Measurements from ENCODE around the gene ATRX.

DNA sequence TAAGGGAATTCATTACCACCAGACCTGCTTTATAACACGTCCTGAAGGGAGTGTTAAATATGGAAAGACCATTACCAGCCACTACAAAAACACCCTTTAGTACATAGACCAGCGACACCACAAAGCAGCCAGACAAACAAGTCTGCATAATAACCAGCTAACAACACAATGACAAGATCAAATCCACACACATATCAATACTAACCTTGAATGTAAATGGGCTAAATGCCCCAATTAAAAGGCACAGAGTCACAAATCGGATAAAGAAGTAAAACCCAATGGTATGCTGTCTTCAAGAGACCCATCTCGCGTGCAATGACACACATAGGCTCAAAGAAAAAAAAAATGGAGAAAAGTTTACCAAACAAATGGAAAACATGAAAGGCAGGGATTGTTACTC, 302.0 kb downstream of the ATRX start:
- TF ChIP-seq EZH2 (IDR thresholded peaks at IDR 0.05; ENCODE audit: low read depth), result no peak
- TF ChIP-seq, protein P1, sequence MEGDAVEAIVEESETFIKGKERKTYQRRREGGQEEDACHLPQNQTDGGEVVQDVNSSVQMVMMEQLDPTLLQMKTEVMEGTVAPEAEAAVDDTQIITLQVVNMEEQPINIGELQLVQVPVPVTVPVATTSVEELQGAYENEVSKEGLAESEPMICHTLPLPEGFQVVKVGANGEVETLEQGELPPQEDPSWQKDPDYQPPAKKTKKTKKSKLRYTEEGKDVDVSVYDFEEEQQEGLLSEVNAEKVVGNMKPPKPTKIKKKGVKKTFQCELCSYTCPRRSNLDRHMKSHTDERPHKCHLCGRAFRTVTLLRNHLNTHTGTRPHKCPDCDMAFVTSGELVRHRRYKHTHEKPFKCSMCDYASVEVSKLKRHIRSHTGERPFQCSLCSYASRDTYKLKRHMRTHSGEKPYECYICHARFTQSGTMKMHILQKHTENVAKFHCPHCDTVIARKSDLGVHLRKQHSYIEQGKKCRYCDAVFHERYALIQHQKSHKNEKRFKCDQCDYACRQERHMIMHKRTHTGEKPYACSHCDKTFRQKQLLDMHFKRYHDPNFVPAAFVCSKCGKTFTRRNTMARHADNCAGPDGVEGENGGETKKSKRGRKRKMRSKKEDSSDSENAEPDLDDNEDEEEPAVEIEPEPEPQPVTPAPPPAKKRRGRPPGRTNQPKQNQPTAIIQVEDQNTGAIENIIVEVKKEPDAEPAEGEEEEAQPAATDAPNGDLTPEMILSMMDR (conservative IDR thresholded peaks at IDR 0.05), result no peak
